Superior temporal gyrus (tissue), 1 donor: Measurements from ENCODE around the gene PHF20.
"Not testable (repeated sequence)": the region's sequence is repeated elsewhere in the genome, so short reads cannot be mapped to it uniquely, and the experiment has no call there.

Experiments
- DNase-seq: peaks from one replicate; pipeline ENCODE4 v3.0.0-alpha.2; 2016; ENCODE audit errors: extremely low spot score

The PHF20 gene

GRCh38 chr20:35918021-35918420, 146.2 kb downstream of the PHF20 start:
- DNase-seq: no peak

- DNase-seq: no peak
Measured at GRCh38 chr20:35920523-35920922, 148.7 kb downstream of the PHF20 start.

- DNase-seq: no peak
Measured at GRCh38 chr20:35929301-35929700, 157.5 kb downstream of the PHF20 start.

GRCh38 chr20:35934050-35934449, 162.2 kb downstream of the PHF20 start:
- no peak for DNase-seq

- DNase-seq: no peak
Measured at GRCh38 chr20:35939264-35939663, 167.4 kb downstream of the PHF20 start.

- no peak for DNase-seq
Measured at GRCh38 chr20:35941620-35942019, 169.8 kb downstream of the PHF20 start.

GRCh38 chr20:35942243-35942642, 170.4 kb downstream of the PHF20 start:
- DNase-seq: no peak

- DNase-seq: no peak
Measured at GRCh38 chr20:35947489-35947888, 175.7 kb downstream of the PHF20 start.

GRCh38 chr20:35947907-35948306, 176.1 kb downstream of the PHF20 start:
- DNase-seq: no peak

GRCh38 chr20:35950093-35950492, 178.3 kb downstream of the PHF20 start:
- DNase-seq: no peak

GRCh38 chr20:35952080-35952479, 180.3 kb downstream of the PHF20 start:
- not testable (repeated sequence) for DNase-seq

- DNase-seq: no peak
Measured at GRCh38 chr20:35952480-35953386, 180.9 kb downstream of the PHF20 start.

- DNase-seq: no peak
Measured at GRCh38 chr20:35953387-35954199, 181.8 kb downstream of the PHF20 start.

GRCh38 chr20:35954200-35954906, 182.5 kb downstream of the PHF20 start, which contains the start of gene SCAND1:
Gene SCAND1 (minus strand): TSS chr20:35954502. CDS start chr20:35954284, 218 bp downstream.
- peak; percentile 96 for DNase-seq

- DNase-seq: peak; percentile 48
Measured at GRCh38 chr20:35954907-35955251, 183.1 kb downstream of the PHF20 start.

- DNase-seq: no peak
Measured at GRCh38 chr20:35956616-35957015, 184.8 kb downstream of the PHF20 start.

- DNase-seq: not testable (repeated sequence)
Measured at GRCh38 chr20:35959291-35959690, 187.5 kb downstream of the PHF20 start.

- DNase-seq: no peak
Measured at GRCh38 chr20:35963878-35964277, 192.1 kb downstream of the PHF20 start.

- DNase-seq: no peak
Measured at GRCh38 chr20:35967979-35968640, 196.3 kb downstream of the PHF20 start, which contains the start of gene CNBD2. Gene CNBD2 (plus strand): TSS chr20:35968590. CDS start chr20:35968763, 173 bp downstream.

- DNase-seq: no peak
Measured at GRCh38 chr20:35968930-35969329, 197.1 kb downstream of the PHF20 start.

- no peak for DNase-seq
Measured at GRCh38 chr20:35971981-35972380, 200.2 kb downstream of the PHF20 start.
